Heart right ventricle (tissue), 16 donors: ENCODE data around the gene TRIM37. TPM values are rescaled to one million over a fixed set of nuclear protein-coding genes. Genes with fewer than 3 reads are reported as not detected.

Experiments
- ATAC-seq, 8 donors: fragments of 200-7000 bp; cut with Tn5 transposase; one replicate each; pipeline ENCODE4 v1.9.1; 2020; ENCODE audit warnings: mild to moderate bottlenecking in 8 of 8, moderate library complexity in 8 of 8, moderate number of reproducible peaks in 1 of 8
- DNase-seq, 2 donors: peaks; one replicate each; pipeline ENCODE4 v3.0.0-alpha.2; 2020
- H3K27ac ChIP-seq, 10 donors: fragments of 200-600 bp; sonication (generic) in 2 of 10; one replicate each; pipeline versions ENCODE4 v1.5.0 to v1.8.0; 2020 to 2022; ENCODE audit warnings: mild to moderate bottlenecking in 3 of 10
- H3K27me3 ChIP-seq, 7 donors: fragments of 200-600 bp; one replicate each; pipeline ENCODE4 v1.8.0; 2021 to 2022; ENCODE audit warnings: mild to moderate bottlenecking in 2 of 7
- H3K36me3 ChIP-seq, 9 donors: fragments of 200-600 bp; sonication (generic) in 1 of 9; one replicate each; pipeline versions ENCODE4 v1.5.0 to v1.8.0; 2020 to 2022; ENCODE audit warnings: mild to moderate bottlenecking in 2 of 9
- H3K4me1 ChIP-seq, 9 donors: fragments of 200-600 bp; sonication (generic) in 1 of 9; one replicate each; pipeline versions ENCODE4 v1.5.0 to v1.8.0; 2020 to 2022; ENCODE audit warnings: mild to moderate bottlenecking in 4 of 9
- H3K4me3 ChIP-seq, 10 donors: fragments of 200-600 bp; sonication (generic) in 2 of 10; one replicate each; pipeline versions ENCODE4 v1.5.0 to v1.8.0; 2020 to 2022; ENCODE audit warnings: mild to moderate bottlenecking in 7 of 10, moderate library complexity in 2 of 10
- H3K9me3 ChIP-seq, 11 donors: fragments of 200-600 bp in 10 of 11; sonication (generic) in 2 of 11; one replicate each; pipeline versions ENCODE4 v1.5.0 to v1.8.0; 2013 to 2022; ENCODE audit warnings: mild to moderate bottlenecking in 2 of 11, control low read depth in 1 of 11, moderate library complexity in 1 of 11
- CTCF ChIP-seq, 9 donors: fragments of 200-600 bp; sonication (generic) in 2 of 9; IDR thresholded peaks; one replicate each; pipeline versions ENCODE4 v1.5.0 to v1.8.0; 2021 to 2022; ENCODE audit warnings: antibody characterized with exemption in 9 of 9, mild to moderate bottlenecking in 5 of 9, moderate library complexity in 1 of 9
- whole genome bisulfite sequencing, 2 donors: extraction: QIAGEN DNeasy Blood & Tissue Kit; methylation state at CpG; one replicate each; pipeline ENCODE4 v1.1.7; 2013; ENCODE audit warnings: inconsistent platforms in 1 of 2; 5-methylcytosine and 5-hydroxymethylcytosine counted together
- intact Hi-C, 10 donors: fragments of 100-400 bp; cut with DNase I; formaldehyde crosslinking; loops; one replicate each; pipeline versions ENCODE4 v1.11.1 to v1.14.2; 2022
- polyA plus RNA-seq, 2 donors: library from polyadenylated mRNA; stranded (reverse); fragments of 200-250 nt; gene quantifications; one replicate each; pipeline ENCODE4 v1.2.3, GENCODE V29; 2013
- total RNA-seq, 10 donors: library from RNA; stranded (reverse); fragmentation: NEBNext Ultra II Directional in 3 of 10; extraction: Animal tissue kit (Norgen Biotek cat#: 25700) in 3 of 10; gene quantifications; one replicate each; pipeline versions ENCODE4 v1.2.1 to v1.2.4, GENCODE V29; 2021 to 2023
- donor health status: Arrhythmogenic right ventricular cardiomyopathy.
- donor health status: ischemic (EF 13 %, LVEDD 7.1; RV severe dilation, severe dysfunction).
- donor health status: healthy with polysubstance abuse.
- donor health status: DM: no; HTN: yes; CAD: no.
- donor health status: DM: no; HTN: no; CAD: no.
- donor health status: ischemic (EF 25% LVEDD 6.9; RV normal size, moderate dysfunction).
- donor health status: ischemic (EF 25% LVEDD 5.7; RV mildly dilated, moderate dysfunction).
- donor health status: healthy.
- donor health status: DM: yes; HTN: yes; CAD: no.
- donor health status: Ischemic cardiomyopathy.
- donor health status: ischemic (EF 35%, LVEDD 5.7; RV mildly dilated, moderate dysfunction).
- donor health status: nonischemic (EF 11% LVEDD 7.7; RV severe dilation, severe dysfunction).
- donor health status: DM: yes; HTN: yes; CAD: no.
- donor health status: PGD.
- donor health status: ischemic (EF 29% LVEDD 5.4; RV normal size, mild dysfunction).
- donor health status: nonischemic (EF 23%, LVEDD 6.1; RV moderate dilation, normal function).

Gene TRIM37
- total and polyA plus RNA-seq, 12 donors: 5.9 to 22.2 (median 17.5) TPM

- Histone ChIP-seq H3K4me1 (peaks cover 0 to 35% (median 23%) of the 10 kb centered on the region in 9 donors), H3K9me3 (no peaks in the 10 kb centered on the region), H3K27me3 (no peaks in the 10 kb centered on the region), H3K36me3 (peaks cover 0 to 39% (median 0%) of the 10 kb centered on the region in 9 donors), H3K27ac (peak overlapping the region; percentile 75 to 95 (median 90)), H3K4me3 (peak overlapping the region; percentile 64 to 97 (median 84))
- TF ChIP-seq CTCF (IDR thresholded peaks at IDR 0.05): no peak
- intact Hi-C loops: loop anchor here in 5 of 10 donors (2.0 to 10.0 kb wide), 5 partner anchors 41 to 589 kb away; partner anchors contain the start of genes PRR11 (in 3 of the 5) and SKA2 (in 3 of the 5)
- DNase-seq (peak; percentile 57 to 65), ATAC-seq (peak; percentile 37 to 81 (median 49))
- WGBS, 2 donors: 1% methylated on average over 18 of the region's 18 CpGs
These were observed 723 bp downstream of the TRIM37 start for GRCh38 chr17:59105852-59106462.

- no peak for TF ChIP-seq CTCF (IDR thresholded peaks at IDR 0.05)
- Histone ChIP-seq H3K4me1 (peaks cover 0 to 20% (median 14%) of the 10 kb centered on the region in 9 donors), H3K36me3 (peaks cover 0 to 54% (median 6%) of the 10 kb centered on the region in 9 donors), H3K27ac (no peak overlapping the region), H3K4me3 (no peak overlapping the region), H3K9me3 (peaks cover 0 to 7% (median 0%) of the 10 kb centered on the region in 11 donors), H3K27me3 (no peaks in the 10 kb centered on the region)
- DNase-seq (no peak), ATAC-seq (no peak)
- intact Hi-C loops: loop anchor here in 1 of 10 donors (10.0 kb wide), 1 partner anchor 54 kb away; the partner anchor contains the start of genes PRR11 and SKA2
- 93 to 100% methylated on average over 1 of the region's 1 CpG for WGBS, 2 donors
These were observed 5.5 kb downstream of the TRIM37 start for GRCh38 chr17:59101178-59101577.

- intact Hi-C loops: no loop called here
- ATAC-seq (no peak), DNase-seq (no peak)
These were observed 8.8 kb downstream of the TRIM37 start for GRCh38 chr17:59097876-59098275.

More at GRCh38 chr17:59097876-59098275, 8.8 kb downstream of the TRIM37 start:
- Histone ChIP-seq H3K27me3 (no peaks in the 10 kb centered on the region), H3K4me3 (no peak overlapping the region), H3K36me3 (peaks cover 0 to 45% (median 6%) of the 10 kb centered on the region in 9 donors), H3K4me1 (peaks cover 0 to 24% (median 17%) of the 10 kb centered on the region in 9 donors), H3K9me3 (peaks cover 0 to 7% (median 0%) of the 10 kb centered on the region in 11 donors), H3K27ac (no peak overlapping the region)
- TF ChIP-seq CTCF (IDR thresholded peaks at IDR 0.05): no peak
